Measurements from ENCODE around the gene RSPRY1.
A peak's percentile ranks its signal among the peaks of the same experiment; 100 is the strongest.

The RSPRY1 gene

DNA sequence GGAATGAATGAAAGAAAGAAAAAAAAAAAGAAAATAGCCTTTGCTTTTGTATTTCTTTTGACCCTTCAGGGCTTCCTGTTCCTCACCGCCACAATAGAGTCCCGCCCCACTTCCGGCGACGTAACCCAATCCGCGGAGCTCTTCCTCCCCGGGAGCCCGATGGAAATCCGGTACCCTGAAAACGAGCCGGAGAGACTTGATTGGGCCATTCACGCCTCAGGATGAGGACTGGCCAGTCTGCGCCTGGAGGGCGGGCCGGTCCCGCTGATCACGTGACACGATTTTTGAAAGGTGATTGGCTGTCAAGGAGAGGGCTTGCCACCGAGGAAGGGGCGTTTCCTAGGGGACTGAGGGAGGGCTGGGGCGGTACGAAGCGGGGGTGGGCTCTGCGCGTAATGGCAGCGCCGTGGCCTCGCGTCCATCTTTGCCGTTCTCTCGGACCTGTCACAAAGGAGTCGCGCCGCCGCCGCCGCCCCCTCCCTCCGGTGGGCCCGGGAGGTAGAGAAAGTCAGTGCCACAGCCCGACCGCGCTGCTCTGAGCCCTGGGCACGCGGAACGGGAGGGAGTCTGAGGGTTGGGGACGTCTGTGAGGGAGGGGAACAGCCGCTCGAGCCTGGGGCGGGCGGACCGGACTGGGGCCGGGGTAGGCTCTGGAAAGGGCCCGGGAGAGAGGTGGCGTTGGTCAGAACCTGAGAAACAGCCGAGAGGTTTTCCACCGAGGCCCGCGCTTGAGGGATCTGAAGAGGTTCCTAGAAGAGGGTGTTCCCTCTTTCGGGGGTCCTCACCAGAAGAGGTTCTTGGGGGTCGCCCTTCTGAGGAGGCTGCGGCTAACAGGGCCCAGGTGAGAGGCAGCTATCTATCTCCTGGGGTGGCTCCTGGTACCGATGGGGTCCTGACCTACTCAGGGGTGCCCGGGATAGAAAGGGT, at the start of gene RSPRY1, which contains the start of gene PSME3IP1:
TSS of gene RSPRY1 (plus strand) at position 385 of the 927 bp plus-strand sequence. CDS start 18,330 bp downstream, outside the sequence.
TSS of gene PSME3IP1 (minus strand) at position 95 of the 927 bp plus-strand sequence. CDS start 12,185 bp downstream, outside the sequence.
- DNase-seq = peak; percentile 99

DNA sequence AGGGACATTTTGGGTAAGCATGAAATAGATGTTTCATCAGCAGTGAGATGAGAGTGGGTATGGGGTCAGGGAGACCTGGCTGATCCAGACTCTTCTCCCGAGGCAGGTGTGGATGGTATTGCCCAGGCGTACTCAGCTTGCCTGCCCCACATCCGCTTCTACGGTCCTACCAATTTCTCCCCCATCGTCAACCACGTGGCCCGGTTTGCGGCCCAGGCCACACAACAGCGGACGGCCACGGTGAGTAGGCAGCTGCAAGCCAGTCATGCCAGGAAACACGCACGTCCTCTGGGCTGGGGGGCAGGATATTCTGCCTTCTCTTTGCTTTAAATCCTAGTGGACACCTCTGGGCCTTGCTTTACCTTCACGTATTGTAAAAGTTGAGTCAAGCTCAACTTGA, 49.1 kb upstream of the RSPRY1 start:
- DNase-seq = no peak

- DNase-seq = no peak
Observed at GRCh38 chr16:57137566-57138273, 48.4 kb upstream of the RSPRY1 start.

DNA sequence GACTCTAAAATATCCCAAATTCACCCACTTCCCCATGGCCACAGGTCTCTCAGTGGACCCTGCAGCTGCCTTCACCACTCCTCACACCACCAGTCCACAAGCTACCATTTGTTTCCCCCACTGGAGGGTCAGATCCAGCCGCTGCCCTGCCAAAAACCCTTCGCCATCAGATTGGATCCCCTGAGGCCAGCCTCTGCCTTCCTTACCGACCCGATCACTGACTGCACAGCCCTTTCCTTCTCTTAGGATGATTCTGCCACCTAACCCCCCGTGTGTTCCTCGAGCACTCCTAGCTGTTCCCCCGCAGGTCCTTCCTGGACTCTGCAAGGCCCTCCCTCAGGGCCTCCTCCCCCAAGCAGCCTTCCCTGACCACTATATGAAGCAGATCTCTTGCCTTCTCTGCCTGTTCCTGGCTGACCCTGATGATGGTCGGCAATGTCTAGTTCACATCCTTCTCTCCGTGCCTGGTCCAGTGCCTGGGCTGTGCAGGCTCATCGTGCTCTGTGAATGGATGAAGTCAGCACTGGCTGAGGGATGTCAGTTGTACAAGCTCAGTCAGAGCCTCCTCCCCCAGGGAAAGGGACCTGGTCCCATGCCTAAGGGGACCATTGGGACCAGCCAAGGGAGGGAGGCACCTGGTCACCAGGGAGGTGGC, 47.7 kb upstream of the RSPRY1 start:
- no peak for DNase-seq

GRCh38 chr16:57140931-57141668, 45.0 kb upstream of the RSPRY1 start:
- DNase-seq = no peak

DNA sequence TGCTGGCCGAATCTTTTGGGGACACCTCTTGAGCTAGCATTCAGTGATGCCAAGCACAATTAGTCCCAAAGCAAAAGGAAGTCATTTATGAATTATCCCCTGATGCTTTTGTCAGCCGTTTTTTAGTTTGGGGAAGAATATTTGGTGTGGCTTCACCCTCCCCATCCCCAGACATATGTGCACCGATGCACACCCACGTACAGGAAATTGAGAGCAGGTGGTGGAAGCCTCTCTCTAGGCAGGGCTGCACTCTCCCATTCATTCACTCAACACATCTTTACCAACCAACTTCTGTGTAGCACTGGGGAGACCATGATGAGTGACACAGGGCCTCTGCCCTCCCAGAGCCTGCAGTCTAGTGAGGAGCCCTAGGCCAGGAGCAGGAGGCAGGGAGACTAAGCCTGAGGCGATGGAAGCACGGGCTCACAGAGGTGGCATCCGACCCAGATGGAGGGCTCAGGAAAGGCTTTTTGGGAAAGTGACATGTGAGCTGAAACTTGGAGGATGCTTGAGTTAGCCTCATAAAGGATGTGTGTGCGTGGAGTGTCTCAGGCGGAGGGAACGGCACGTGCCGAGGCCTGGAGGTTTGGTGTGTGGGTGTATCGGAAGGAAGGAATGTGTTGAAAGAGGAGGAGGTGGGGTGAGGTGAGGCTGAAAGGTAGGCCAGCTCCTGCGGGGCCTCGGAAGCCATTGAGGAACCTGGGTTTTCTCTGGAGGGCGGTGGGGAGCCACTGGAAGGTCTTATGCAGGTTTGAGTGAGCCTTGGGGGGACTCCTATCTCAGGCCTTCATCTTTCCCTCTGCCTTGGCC, 44.1 kb upstream of the RSPRY1 start:
- no peak for DNase-seq

GRCh38 chr16:57143149-57143921, 42.8 kb upstream of the RSPRY1 start:
- no peak for DNase-seq

GRCh38 chr16:57144027-57144426, 42.1 kb upstream of the RSPRY1 start:
- no peak for DNase-seq

DNA sequence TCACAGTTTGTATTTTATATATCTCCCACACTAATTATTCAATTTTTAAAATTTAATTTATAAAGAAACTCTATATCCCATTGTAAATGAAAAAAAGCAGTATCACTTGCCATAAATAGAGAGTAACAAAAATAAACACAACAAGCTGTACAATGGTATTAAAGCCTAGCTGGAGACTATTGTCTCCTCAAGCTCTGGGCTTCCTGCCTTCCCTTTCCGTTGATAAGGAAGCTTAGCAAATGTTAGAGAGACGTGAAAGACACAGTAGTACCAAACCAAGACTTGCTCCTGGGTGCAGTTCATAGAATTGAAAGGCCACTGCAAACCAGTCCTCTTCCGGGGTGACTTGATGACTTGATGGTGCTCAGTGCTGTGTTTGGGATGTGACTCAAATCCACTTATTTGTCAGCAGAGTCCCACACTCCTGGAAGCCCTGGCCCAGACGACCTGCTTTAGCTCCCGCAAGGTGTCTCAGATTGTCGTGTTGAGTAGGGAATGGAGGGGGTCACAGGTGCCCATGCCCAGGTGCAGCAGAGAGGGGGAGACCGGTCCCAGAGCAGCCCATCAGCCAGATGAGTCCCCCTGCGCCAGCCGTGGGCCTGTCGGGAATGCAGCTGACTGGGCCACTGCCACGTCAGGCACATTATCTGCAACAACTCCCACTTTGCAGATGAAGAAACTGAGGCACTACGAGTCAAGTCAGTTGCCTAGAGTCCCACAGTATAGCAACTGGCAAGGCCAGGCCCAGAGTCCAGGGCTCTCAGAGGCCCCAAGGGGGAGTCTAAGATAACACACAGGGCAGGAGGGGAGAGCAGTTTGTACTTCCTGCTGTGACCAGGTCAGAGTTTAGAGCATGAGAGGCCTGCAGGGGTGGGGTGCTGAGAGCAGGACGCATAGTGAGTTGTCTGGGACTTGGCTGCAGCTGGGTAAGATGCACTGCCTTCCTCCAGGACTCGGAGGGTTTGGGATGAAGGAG, 40.8 kb upstream of the RSPRY1 start:
- DNase-seq = no peak

- DNase-seq = no peak
Observed at GRCh38 chr16:57146040-57146647, 40.0 kb upstream of the RSPRY1 start.

GRCh38 chr16:57146735-57147134, 39.4 kb upstream of the RSPRY1 start:
- DNase-seq = no peak

DNA sequence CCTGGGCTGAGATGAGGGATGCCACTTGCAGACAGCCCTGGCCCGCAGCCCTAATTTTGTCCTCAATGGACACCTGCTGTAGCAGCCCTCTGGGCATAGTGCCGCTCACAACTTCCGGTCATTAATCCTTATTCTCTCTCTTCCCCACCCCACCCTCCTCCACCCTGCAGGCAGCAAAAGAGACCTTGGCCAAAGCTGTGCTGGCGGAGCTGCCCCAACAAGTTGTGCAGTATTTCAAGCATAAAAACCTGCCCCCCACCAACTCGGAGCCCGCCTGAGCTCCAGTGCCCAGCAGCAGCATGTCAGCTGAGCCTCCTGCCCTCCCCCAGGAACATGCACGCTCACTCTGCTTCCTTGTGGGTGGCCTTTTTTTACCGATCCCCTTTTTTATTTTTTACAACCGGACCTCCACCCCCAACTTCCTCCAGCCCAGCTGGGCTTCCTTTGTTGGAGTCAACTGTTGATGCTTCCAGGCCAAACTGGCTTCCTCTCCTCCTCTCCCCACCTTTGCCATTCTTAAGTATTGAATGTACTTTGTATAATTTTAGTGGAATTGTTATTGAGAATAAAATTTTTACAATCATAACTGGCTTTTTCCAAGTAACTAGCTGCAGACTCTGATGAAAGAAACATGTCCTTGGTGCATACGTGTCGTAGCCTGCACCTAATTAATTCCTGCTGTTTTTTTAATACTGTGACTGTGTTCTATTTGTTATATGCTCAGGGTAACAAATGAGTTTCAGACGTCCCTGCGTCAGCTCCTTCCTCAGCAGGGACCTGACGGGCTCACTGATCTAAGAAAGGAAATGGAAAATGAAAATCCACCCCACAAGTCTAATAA, 38.5 kb upstream of the RSPRY1 start:
- no peak for DNase-seq

- DNase-seq = no peak
Observed at GRCh38 chr16:57148481-57148880, 37.6 kb upstream of the RSPRY1 start.

- no peak for DNase-seq
Observed at GRCh38 chr16:57149391-57149790, 36.7 kb upstream of the RSPRY1 start.

DNA sequence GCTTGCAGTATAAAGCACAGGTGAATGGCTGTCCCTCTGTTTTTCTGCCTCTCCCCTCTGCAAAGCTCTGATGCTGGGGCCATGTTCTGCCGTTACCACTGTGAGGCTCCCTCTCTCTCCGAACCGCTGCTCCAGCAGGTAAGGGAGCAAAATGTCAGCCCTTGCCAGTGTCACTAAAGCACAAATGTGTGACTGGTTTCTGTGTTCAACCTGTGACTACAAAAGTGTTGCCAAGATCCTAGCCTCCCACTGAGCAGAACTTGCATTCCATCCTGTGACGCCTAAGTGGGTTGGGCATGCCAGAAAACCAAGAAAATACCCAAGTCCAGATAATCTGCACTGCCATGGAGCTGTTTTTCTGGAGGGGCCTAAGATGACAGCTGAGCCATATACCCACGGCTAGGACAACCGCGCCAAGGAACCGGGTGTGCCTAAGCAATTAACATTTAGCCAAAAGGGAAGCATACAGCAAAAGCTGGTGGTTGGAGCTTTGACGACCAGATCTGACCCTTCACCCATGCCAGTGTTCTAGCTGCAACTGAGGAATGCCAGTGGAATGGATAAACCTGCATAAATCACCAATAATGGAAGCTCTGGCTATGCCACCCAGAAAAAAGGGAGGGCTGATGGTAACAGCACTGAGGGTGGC, 35.3 kb upstream of the RSPRY1 start:
- DNase-seq = no peak

DNA sequence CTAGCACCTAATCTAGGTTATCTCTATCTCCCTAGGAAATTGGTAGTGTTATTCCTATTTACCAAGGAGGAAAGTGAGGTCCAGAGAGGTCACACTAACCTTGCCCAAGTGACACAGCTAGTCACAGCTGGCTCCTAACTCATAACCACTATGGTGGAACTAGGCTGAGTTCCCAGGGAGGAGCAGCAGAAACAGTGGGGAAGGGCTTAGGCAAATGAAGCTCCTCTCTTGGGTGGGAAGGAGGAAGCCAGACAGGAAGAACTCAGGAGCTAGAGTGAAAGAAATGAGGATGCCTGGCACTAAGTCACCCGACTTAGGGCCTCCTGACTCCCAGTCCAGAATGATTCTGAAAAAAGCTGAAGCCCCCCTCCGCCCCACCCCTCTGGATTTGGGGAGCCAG, 34.8 kb upstream of the RSPRY1 start:
- no peak for DNase-seq

Measured in COR-L47 (cell line).